Urothelium cell line (cell line): ENCODE results near the gene PHF19.

Source experiments
- DNase-seq: peaks from one replicate; pipeline ENCODE4 v3.0.0; 2011; ENCODE audit warnings: low spot score, mixed read lengths
- FAIRE-seq: peaks from 2 replicates; lab custom pipeline; 2011; peaks lifted over from hg19 to GRCh38; lab: Jason Lieb, UNC

Gene PHF19

GRCh38 chr9:120914396-120914795 lies 37.4 kb upstream of the PHF19 start:
- FAIRE-seq = no peak
- no peak for DNase-seq

- DNase-seq = no peak
- FAIRE-seq = no peak
Observed at GRCh38 chr9:120913647-120914264, 36.8 kb upstream of the PHF19 start.

- no peak for DNase-seq
- FAIRE-seq = no peak
Observed at GRCh38 chr9:120912958-120913646, 36.1 kb upstream of the PHF19 start.

GRCh38 chr9:120911295-120911837 lies 34.4 kb upstream of the PHF19 start:
- no peak for FAIRE-seq

GRCh38 chr9:120910643-120911042 lies 33.7 kb upstream of the PHF19 start:
- DNase-seq (no peak), FAIRE-seq (no peak)

More at GRCh38 chr9:120911295-120911837, 34.4 kb upstream of the PHF19 start:
- no peak for DNase-seq

- DNase-seq = peak; percentile 44
- FAIRE-seq = no peak
Observed at GRCh38 chr9:120909904-120910303, 32.9 kb upstream of the PHF19 start.

GRCh38 chr9:120905315-120906164 lies 28.6 kb upstream of the PHF19 start:
- DNase-seq (no peak), FAIRE-seq (no peak)

GRCh38 chr9:120904978-120905301 lies 28.0 kb upstream of the PHF19 start:
- FAIRE-seq = no peak
- no peak for DNase-seq

GRCh38 chr9:120904061-120904977 lies 27.3 kb upstream of the PHF19 start:
- DNase-seq (no peak), FAIRE-seq (no peak)

GRCh38 chr9:120902569-120903535 lies 25.9 kb upstream of the PHF19 start:
- DNase-seq (no peak), FAIRE-seq (no peak)

GRCh38 chr9:120901755-120902568 lies 25.0 kb upstream of the PHF19 start:
- DNase-seq (no peak), FAIRE-seq (no peak)

- DNase-seq (no peak), FAIRE-seq (no peak)
Observed at GRCh38 chr9:120900824-120901223, 23.8 kb upstream of the PHF19 start.

- DNase-seq (no peak), FAIRE-seq (no peak)
Observed at GRCh38 chr9:120899490-120900068, 22.6 kb upstream of the PHF19 start.

- no peak for FAIRE-seq
Observed at GRCh38 chr9:120898396-120898795, 21.4 kb upstream of the PHF19 start.

GRCh38 chr9:120895951-120896350 lies 19.0 kb upstream of the PHF19 start:
- no peak for DNase-seq
- FAIRE-seq = no peak

More at GRCh38 chr9:120898396-120898795, 21.4 kb upstream of the PHF19 start:
- DNase-seq = no peak

- FAIRE-seq = no peak
Observed at GRCh38 chr9:120894321-120895148, 17.5 kb upstream of the PHF19 start.

GRCh38 chr9:120893611-120894307 lies 16.8 kb upstream of the PHF19 start:
- FAIRE-seq (no peak), DNase-seq (no peak)

More at GRCh38 chr9:120894321-120895148, 17.5 kb upstream of the PHF19 start:
- no peak for DNase-seq
